ENCODE data around the gene RSBN1. TPM values are rescaled to one million over a fixed set of nuclear protein-coding genes. Genes with fewer than 3 reads are reported as not detected.

RSBN1 gene
- total and polyA plus RNA-seq, 2 experiments from 2014 or later = 15.4 to 17.4 TPM

DNA sequence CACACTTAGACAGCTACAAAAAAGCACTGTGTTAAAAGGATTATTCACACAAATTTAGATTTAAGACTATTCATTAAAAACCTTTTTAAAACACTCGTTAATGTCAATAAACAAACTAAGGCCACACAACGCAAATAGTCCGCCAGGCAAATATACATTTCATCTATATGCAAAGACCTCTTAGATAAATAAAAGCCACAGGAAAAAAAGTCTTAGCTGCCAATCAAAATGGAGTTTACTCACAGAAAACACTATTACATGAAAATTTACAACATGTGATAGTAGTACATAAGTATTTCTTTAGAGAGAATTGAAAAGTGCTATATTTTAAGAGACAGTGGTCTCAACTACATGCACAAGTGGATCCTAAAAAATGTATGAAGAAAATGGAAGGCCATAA lies 50.3 kb downstream of the RSBN1 start:
- TF ChIP-seq, protein P1, sequence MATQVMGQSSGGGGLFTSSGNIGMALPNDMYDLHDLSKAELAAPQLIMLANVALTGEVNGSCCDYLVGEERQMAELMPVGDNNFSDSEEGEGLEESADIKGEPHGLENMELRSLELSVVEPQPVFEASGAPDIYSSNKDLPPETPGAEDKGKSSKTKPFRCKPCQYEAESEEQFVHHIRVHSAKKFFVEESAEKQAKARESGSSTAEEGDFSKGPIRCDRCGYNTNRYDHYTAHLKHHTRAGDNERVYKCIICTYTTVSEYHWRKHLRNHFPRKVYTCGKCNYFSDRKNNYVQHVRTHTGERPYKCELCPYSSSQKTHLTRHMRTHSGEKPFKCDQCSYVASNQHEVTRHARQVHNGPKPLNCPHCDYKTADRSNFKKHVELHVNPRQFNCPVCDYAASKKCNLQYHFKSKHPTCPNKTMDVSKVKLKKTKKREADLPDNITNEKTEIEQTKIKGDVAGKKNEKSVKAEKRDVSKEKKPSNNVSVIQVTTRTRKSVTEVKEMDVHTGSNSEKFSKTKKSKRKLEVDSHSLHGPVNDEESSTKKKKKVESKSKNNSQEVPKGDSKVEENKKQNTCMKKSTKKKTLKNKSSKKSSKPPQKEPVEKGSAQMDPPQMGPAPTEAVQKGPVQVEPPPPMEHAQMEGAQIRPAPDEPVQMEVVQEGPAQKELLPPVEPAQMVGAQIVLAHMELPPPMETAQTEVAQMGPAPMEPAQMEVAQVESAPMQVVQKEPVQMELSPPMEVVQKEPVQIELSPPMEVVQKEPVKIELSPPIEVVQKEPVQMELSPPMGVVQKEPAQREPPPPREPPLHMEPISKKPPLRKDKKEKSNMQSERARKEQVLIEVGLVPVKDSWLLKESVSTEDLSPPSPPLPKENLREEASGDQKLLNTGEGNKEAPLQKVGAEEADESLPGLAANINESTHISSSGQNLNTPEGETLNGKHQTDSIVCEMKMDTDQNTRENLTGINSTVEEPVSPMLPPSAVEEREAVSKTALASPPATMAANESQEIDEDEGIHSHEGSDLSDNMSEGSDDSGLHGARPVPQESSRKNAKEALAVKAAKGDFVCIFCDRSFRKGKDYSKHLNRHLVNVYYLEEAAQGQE (IDR thresholded peaks at IDR 0.05; ENCODE audit: unreplicated experiment) = no peak
- TF ChIP-seq EZH2 (IDR thresholded peaks at IDR 0.05; ENCODE audit: low read depth, unreplicated experiment) (no peak), NANOG (IDR thresholded peaks at IDR 0.05; ENCODE audit: borderline replicate concordance) (no peak), ZNF114 (CRISPR knock-in tag; IDR thresholded peaks at IDR 0.05) (no peak), ZNF331 (CRISPR knock-in tag; IDR thresholded peaks at IDR 0.05; ENCODE audit: low read depth) (no peak), JUNB (IDR thresholded peaks at IDR 0.05; ENCODE audit: unreplicated experiment) (no peak), STAT1 (IDR thresholded peaks at IDR 0.05; ENCODE audit: unreplicated experiment) (no peak), CREB1 (CRISPR knock-in tag; IDR thresholded peaks at IDR 0.05; ENCODE audit: low read depth) (no peak), ZNF462 (CRISPR knock-in tag; IDR thresholded peaks at IDR 0.05) (no peak), POLR2AphosphoS5 (IDR thresholded peaks at IDR 0.05; ENCODE audit: low read depth) (no peak), EZH2phosphoT487 (IDR thresholded peaks at IDR 0.05; ENCODE audit: unreplicated experiment) (no peak)
- TF ChIP-seq, protein P2, sequence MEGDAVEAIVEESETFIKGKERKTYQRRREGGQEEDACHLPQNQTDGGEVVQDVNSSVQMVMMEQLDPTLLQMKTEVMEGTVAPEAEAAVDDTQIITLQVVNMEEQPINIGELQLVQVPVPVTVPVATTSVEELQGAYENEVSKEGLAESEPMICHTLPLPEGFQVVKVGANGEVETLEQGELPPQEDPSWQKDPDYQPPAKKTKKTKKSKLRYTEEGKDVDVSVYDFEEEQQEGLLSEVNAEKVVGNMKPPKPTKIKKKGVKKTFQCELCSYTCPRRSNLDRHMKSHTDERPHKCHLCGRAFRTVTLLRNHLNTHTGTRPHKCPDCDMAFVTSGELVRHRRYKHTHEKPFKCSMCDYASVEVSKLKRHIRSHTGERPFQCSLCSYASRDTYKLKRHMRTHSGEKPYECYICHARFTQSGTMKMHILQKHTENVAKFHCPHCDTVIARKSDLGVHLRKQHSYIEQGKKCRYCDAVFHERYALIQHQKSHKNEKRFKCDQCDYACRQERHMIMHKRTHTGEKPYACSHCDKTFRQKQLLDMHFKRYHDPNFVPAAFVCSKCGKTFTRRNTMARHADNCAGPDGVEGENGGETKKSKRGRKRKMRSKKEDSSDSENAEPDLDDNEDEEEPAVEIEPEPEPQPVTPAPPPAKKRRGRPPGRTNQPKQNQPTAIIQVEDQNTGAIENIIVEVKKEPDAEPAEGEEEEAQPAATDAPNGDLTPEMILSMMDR (conservative IDR thresholded peaks at IDR 0.05; ENCODE audit: low read depth in 2 of 2) = no peak
- TF ChIP-seq, protein P3, sequence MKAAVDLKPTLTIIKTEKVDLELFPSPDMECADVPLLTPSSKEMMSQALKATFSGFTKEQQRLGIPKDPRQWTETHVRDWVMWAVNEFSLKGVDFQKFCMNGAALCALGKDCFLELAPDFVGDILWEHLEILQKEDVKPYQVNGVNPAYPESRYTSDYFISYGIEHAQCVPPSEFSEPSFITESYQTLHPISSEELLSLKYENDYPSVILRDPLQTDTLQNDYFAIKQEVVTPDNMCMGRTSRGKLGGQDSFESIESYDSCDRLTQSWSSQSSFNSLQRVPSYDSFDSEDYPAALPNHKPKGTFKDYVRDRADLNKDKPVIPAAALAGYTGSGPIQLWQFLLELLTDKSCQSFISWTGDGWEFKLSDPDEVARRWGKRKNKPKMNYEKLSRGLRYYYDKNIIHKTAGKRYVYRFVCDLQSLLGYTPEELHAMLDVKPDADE (IDR thresholded peaks at IDR 0.05) = no peak

More for the DNA sequence above, 50.3 kb downstream of the RSBN1 start:
- H3K4me1 Mint-ChIP-seq = peaks cover 16% of the 10 kb centered on the region
- Histone ChIP-seq H3K4me3 (no peak overlapping the region), H4K20me1 (replicated peaks; ENCODE audit: insufficient read depth) (no peaks in the 10 kb centered on the region), H3K9me2 (ENCODE audit: insufficient read depth) (no peaks in the 10 kb centered on the region), H3K27ac (ENCODE audit: low read depth) (no peak overlapping the region), H3K4me2 (no peak overlapping the region), H3K79me2 (replicated peaks; ENCODE audit: insufficient read depth) (peaks cover 7% of the 10 kb centered on the region), H2AFZ (no peak overlapping the region), H3K4me1 (ENCODE audit: insufficient read depth) (peaks cover 9% of the 10 kb centered on the region; the same call in 1 of the 2 replicates), H3K36me3 (ENCODE audit: insufficient read depth) (peaks cover 2% of the 10 kb centered on the region), H3K27me3 (ENCODE audit: insufficient read depth) (no peaks in the 10 kb centered on the region), H3F3A (replicated peaks; ENCODE audit: low read depth) (peaks cover 8% of the 10 kb centered on the region; the same call in 1 of the 2 replicates)
- peaks cover 17% of the 10 kb centered on the region for H3K36me3 Mint-ChIP-seq (ENCODE audit: low read depth)
- DNase-seq (ENCODE audit: low spot score) (no peak), ATAC-seq (no peak)
- peaks cover 5% of the 10 kb centered on the region for H3K27me3 Mint-ChIP-seq (ENCODE audit: insufficient read depth, low read depth, poor library complexity)
- no peak overlapping the region for H3K27ac Mint-ChIP-seq
- H3K9me3 Mint-ChIP-seq = no peaks in the 10 kb centered on the region
- H3K4me3 Mint-ChIP-seq = no peak overlapping the region
